ENCODE measurements around the gene CFAP161. TPM values are rescaled to one million over a fixed set of nuclear protein-coding genes. Genes with fewer than 3 reads are reported as not detected.

The CFAP161 gene
- polyA plus RNA-seq, 3 donors, result 0.43 to 0.56 TPM; not detected in 1

GRCh38 chr15:81182756-81183438, 48.8 kb downstream of the CFAP161 start:
- no peak for DNase-seq

GRCh38 chr15:81183439-81183775, 49.3 kb downstream of the CFAP161 start:
- DNase-seq, result no peak

GRCh38 chr15:81184188-81184587, 50.1 kb downstream of the CFAP161 start:
- no peak for DNase-seq

GRCh38 chr15:81185631-81186295, 51.7 kb downstream of the CFAP161 start:
- no peak for DNase-seq

GRCh38 chr15:81188354-81188753, 54.3 kb downstream of the CFAP161 start:
- DNase-seq, result no peak

GRCh38 chr15:81189583-81190283, 55.7 kb downstream of the CFAP161 start:
- DNase-seq, result no peak

GRCh38 chr15:81190922-81191507, 56.9 kb downstream of the CFAP161 start:
- no peak for DNase-seq

GRCh38 chr15:81191701-81192100, 57.6 kb downstream of the CFAP161 start:
- no peak for DNase-seq

GRCh38 chr15:81194723-81195122, 60.7 kb downstream of the CFAP161 start:
- no peak for DNase-seq

- no peak for DNase-seq
Observed at GRCh38 chr15:81195339-81195864, 61.3 kb downstream of the CFAP161 start.

- no peak for DNase-seq
Observed at GRCh38 chr15:81196576-81197254, 62.6 kb downstream of the CFAP161 start, which contains the start of gene IL16. TSS of gene IL16 (plus strand) at chr15:81196879. CDS start at chr15:81225400, 28,521 bp downstream.

GRCh38 chr15:81197255-81197630, 63.2 kb downstream of the CFAP161 start:
- DNase-seq, result no peak

GRCh38 chr15:81197688-81198281, 63.7 kb downstream of the CFAP161 start:
- DNase-seq, result no peak

Other genes starting within 250 kb of the CFAP161 start
- gene MESD, start 144.5 kb upstream of the CFAP161 start, polyA plus RNA-seq (ENCODE audit: insufficient read length in 3 of 3), result 10 to 100 TPM; 41.4 to 45.2 (median 42.8) TPM
- gene TLNRD1, start 133.3 kb upstream of the CFAP161 start, polyA plus RNA-seq (ENCODE audit: insufficient read length in 3 of 3), result 10 to 100 TPM in 1 of 3 donors, 1 to 10 TPM in 2; 7.6 to 12.2 (median 9.6) TPM
- 1 to 10 TPM; 4.1 to 5.2 (median 4.8) TPM for gene IL16, start 62.6 kb downstream of the CFAP161 start, polyA plus RNA-seq (ENCODE audit: insufficient read length in 3 of 3)
- 1 to 10 TPM; 4.0 to 4.9 (median 4.4) TPM for gene STARD5, start 189.9 kb downstream of the CFAP161 start, polyA plus RNA-seq (ENCODE audit: insufficient read length in 3 of 3)
- gene TMC3, start 239.9 kb downstream of the CFAP161 start, polyA plus RNA-seq (ENCODE audit: insufficient read length in 3 of 3), result under 1 TPM; 0.11 to 0.24 (median 0.16) TPM

Data from renal pelvis (tissue), 4 donors.